Stimulated activated CD8-positive, alpha-beta memory T cell treated with anti-CD3 and anti-CD28 coated beads, Interleukin-7, amount 100 ng/mL, for 1 hour (primary cell): ENCODE results near the gene ASCC2.
"Not testable (repeated sequence)": the region's sequence is repeated elsewhere in the genome, so short reads cannot be mapped to it uniquely, and the experiment has no call there.

Experiments used
- DNase-seq, 2 donors: peaks; one replicate each; pipeline ENCODE4 v3.0.0-alpha.2; 2020; ENCODE audit warnings: low read depth in 2 of 2

The ASCC2 gene

DNA sequence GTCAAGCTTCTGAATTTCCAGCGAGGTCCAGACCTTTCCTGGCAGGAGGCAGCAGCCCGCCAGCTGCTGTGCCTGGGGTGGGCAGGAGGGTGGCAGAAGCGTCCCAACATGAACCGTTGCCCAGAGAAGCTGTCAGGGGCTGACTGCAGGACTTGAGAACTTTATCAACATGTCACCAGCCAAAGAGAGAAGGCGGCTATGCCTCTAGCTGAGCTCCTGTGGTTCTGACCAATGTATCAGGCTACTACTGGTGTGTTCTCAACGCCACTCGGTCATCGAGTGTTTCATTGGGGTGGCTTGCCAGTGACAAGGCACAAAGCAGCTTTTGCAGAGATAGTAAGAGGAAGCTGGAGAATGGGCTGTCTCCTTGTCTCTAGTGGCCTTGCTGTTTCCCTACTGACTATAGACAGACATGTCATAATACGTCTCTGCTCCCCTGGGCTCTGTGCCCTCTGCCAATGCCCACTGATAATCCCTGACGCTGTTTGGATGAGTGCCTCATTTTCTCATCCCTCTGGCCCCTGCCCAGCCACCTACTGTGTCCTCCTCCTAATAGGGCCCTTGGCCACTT lies 17.6 kb upstream of the ASCC2 start:
- DNase-seq = no peak

DNA sequence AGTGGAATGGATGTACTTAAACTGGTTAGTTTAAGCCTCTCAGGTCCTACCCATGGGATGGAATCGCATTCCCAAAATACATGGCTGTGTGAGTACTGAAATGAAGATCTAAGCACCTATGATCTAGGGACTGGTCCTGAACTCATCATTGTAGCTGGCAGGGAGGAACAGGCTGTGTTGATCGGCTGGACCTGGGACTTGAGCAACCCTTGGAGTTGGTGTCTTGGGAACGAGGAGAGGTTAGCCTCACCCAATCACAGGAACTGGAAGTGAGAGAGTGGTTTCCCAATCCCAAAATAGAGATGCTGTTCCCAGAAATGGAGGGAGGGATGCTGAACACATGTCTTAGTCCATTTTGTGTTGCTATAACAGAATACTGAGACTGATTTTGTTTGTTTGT lies 16.4 kb upstream of the ASCC2 start:
- DNase-seq = no peak

DNA sequence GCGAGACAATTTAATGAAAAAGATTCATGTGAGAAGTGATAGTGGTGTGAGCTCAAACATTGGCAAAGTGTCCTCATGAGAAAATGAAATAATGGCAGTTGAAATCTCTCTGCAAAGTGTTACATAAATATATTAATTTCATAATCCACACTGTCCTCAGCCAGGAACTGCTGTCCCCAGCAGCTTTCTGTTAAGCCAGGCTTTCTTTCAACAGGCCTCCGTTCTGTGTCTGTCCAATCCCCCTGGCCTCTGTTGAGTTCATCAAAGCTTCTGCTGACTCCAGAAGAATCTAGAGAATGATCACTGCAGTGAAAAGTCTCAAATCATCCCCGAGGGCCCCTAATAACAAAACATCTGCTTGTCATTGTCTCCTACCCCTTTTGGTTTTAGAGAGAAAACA lies 10.0 kb upstream of the ASCC2 start:
- DNase-seq = no peak

DNA sequence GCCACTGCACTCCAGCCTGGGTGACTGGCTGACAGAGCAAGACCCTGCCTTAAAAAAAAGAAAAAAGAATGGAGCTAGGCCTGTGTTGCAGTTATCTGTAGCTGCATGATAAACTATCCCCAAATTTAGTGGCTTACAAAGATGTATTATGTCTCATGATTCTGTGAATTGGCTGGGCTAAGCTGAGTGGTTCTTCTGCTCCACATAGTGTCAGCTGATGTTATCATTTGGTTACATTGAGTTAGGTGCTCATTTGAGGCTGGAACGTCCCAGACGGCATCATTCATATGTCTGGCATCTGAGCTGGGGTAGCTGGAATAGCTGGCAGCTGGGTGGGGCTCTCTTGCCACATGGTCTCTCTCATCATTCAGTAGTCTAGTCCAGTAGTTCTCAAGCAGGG lies 8.2 kb upstream of the ASCC2 start:
- DNase-seq = no peak

DNA sequence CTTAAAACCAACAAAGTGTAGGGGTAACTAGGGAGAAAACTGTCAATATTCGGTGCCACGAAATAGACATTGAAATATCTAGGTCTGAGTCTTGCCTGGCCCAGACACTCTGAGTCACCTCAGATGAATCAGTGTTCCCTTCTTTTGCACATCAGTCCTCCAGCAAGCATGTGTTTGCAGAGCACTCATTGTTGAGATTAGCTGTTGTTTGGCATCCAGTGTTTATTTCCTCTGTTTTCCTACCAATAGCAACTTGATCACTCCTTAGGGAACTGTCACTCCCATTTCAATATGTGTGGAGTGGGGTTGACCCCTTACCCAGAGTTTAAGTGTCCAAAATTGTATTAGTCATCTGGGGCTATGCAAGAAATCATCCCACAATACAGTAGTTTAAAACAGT lies 4.7 kb upstream of the ASCC2 start:
- DNase-seq = no peak

DNA sequence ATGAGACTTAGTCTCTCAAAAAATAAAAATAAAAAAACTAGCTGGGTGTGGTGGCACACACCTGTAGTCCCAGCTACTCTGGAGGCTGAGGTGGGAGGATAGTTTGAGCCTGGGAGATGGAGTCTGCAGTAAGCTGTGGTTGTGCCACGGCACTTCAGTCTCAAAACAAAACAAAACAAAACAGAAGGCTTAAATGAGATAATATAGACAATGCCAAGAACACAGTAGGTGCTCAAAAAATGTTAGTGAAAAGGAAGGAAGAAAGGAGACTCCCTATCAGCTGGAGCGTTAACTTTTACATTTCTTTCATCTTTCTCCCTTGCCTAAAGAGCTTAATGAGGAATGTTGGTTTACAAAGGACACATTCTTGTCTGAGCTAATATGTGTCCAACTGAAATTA lies 4.1 kb upstream of the ASCC2 start:
- DNase-seq = no peak

DNA sequence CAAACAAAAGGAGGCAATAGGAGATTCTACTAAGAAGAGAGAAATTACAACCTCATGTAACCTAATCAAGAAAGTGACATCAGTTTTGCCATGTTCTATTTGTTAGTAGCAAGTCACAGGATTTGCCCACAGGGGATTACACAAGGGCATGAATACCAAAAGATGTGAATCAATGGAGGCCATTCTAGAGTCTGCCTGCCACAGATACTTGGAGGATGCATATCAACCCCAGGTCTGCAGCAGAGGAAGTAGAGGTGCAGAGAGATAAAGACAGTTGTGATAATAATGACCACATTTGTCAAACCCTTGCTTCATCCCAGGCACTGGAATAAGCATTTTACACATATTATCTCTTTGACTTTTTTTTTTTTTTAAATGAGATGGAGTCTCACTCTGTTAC lies 2.4 kb upstream of the ASCC2 start:
- no peak for DNase-seq

DNA sequence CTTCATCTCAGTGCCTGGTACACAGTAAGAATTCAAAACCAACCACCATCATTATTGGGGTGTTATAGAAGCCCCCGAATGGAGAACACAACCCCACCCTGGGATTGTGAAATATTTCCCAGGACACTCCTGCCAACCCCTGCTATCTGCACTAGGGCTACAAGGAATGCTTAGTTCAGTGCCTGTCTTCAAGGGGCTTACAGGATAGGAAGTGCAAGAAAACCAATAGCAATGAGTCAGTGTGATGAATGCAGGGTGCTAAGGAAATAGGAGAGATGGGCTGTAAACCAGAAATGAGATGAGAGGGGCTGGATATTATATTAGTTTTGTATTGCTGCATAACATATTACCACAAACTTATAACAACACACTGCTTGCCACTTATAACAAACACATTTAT lies 965 bp upstream of the ASCC2 start:
- DNase-seq = no peak

DNA sequence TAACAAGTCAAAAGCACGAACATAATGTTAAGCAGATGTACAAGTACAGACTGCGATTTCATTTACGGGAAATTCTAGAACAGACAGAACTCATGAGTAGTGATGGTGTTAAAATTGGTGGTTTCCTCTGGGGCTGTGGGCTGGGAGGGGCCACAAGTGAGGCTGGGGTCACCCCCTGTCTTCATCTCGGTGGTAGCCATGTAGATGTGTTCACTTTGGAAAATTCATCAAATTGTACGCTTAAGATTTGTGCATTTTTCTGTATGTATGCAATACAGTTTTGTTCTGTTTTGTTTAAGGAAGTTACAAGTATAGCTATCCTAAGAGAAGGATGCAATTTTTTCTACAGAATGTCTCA lies 504 bp upstream of the ASCC2 start:
- DNase-seq = no peak

DNA sequence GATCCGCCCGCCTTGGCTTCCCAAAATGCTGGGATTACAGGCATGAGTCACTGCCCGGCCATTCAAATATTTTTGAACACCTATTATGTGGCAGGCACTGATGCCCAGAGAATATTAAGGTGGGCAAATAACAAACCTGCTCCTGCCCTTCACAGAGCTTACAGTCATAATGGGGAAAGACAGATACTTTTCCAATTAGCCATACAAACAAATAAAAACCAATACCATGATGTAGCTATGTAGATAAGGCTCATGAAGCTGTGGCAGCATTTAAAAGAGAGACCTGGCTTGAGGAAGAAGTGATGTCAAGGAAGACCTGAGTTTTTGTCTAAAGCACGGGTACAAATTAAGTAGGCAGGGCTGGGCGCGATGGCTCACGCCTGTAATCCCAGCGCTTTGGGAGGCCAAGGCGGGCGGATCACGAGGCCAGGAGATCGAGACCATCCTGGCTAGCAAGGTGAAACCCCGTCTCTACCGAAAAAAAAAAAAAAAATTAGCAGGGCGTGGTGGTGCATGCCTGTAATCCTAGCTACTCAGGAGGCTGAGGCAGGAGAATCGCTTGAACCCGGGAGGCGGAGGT lies 1.2 kb downstream of the ASCC2 start:
- not testable (repeated sequence) for DNase-seq

DNA sequence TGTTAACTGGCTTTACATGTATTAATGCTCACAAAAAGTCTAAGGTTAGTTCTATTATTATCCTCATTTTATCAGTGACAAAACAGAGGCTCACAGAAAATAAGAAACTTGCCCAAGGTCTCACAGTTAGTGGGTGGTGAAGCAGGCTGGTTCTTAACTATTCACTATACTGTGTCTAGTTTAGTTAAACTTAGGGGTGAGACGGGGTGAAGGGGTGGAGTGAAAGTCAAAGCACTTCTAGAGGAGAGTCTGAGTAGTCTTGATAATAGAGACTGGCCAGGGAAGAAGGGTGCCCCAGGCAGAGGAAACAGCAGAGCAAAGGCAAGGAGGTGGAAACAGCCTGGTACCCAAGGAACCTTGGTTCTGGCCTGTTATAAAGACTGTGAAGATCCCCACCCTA lies 4.0 kb downstream of the ASCC2 start:
- no peak for DNase-seq

DNA sequence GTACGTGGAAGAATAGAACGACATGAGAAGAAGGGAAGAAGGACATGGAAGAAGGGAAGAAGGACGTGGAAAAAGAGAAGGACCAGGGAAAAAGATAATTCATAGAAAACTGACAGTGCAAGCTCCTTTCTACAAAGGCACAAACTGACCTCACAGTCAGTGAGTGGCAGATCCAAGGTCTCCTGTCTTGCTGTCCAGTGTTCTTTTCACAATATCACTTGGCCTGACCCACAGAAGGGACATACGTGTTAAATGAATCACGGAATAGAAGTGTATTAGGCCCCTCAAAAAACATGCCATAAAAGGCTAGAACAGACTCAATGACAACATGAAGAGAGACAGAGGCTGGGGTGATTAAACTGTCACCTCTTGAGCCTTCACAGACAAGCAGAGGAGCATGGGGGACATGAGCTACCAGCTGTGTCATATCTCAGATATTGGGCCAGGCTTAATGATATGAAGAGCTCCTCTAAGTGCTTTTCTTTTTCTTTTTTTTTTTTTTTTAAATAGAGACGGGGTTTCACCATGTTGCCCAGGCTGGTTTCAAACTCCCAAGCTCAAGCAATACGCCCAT lies 4.6 kb downstream of the ASCC2 start:
- DNase-seq = no peak

DNA sequence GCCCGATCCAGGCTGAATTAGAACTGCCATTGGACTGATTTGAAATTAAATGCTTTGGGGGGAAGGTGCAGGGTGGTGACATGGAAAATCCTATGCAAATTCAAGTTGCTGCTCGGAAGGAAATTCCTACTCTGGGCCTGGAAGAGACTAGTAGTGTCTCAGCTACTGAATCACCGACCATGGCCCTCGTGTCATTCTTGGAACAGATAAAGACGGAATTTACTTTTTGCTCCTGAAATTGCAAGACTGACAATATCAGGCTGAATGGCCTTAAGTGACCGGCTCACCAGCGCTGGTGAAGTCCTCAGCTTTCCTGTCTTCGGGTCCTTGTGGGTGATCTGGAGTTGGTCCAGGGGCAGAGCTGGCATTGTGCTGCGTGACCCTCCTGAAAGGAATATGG lies 6.1 kb downstream of the ASCC2 start:
- DNase-seq = no peak

DNA sequence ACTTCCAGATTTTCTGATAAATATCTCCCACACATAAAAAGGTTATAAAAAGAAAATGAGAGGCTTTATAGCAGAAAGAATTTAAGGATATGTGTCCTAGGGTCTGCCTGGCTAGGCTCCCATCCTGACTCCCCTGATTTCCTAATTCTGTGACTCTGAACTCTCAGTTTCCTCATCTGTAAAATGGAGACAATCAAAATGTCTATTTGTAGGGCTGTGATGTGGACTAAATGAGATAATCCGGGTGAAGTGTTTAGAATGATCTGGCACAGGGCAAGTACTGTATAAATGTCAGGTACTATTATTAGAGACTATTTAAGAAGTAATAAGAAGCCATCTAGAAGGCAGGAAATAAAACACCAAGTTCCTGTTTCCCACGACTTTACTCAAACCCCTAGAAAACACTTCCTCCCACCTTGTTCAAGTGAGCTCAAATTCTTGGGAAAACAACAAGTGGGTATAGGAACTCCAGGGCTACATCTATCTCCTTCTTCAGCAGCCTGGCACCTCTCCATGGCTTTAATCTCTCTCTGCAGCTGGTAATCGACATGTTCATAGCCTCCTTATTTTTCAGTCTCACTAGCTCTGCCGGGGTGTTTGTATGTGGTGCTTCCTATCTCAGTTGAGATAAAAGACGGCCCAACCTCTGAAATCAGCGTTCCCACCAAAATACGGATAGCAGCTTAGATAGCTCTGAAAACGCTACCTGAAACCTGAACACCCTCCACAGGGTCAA lies 6.7 kb downstream of the ASCC2 start:
- DNase-seq = no peak

DNA sequence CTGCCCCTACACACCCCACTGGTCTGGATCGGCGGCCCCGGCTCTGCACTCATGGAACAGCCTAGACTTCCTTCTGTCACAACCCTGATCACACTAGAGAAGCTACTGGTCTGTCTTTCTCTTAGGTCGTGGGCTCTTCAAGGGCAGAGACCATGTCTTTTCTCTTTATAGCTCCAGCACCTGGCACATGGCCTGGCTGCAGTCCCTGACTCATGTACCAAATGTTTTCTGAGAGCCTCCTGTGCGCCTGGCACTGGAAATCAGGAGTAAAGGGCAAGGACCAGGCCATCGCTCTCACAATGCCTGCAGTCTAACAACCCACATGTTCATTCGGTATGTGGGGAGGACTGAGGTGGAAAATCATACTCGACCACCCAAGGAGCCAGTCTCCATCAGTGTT lies 7.5 kb downstream of the ASCC2 start:
- DNase-seq = no peak

DNA sequence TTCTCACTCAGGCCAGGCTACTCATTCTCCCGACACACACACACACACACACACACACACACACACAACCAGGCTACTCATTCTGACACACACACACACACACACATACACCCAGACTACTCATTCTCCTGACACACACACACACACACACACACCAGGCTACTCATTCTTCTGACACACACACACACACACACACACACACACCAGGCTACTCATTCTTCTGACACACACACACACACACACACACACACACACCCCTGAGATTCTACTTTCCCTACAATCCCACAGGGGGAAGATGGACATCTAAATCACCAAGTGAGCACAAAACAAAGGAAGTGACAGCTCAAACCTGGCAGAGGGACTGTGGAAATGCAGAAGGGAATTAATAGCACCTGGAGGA lies 10.3 kb downstream of the ASCC2 start:
- not testable (repeated sequence) for DNase-seq

DNA sequence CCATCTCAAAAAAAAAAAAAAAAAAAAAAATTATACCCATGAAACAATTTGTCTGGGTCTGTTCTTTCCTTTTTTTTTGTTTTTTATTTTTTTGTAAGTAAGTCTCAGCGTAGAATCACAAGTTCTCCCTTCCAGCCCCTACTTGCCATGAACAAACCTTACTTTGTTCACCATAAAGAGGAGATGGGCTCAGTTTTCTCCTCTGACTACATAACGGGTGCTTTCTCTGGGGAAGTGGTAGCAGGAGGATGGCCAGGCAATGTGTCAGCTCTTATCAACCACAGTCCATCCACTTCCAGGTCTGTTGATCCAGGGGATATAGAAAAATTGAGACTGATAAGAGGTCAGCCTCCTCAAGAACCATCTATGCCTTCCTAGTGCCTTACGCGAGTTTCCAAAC lies 11.0 kb downstream of the ASCC2 start:
- no peak for DNase-seq

DNA sequence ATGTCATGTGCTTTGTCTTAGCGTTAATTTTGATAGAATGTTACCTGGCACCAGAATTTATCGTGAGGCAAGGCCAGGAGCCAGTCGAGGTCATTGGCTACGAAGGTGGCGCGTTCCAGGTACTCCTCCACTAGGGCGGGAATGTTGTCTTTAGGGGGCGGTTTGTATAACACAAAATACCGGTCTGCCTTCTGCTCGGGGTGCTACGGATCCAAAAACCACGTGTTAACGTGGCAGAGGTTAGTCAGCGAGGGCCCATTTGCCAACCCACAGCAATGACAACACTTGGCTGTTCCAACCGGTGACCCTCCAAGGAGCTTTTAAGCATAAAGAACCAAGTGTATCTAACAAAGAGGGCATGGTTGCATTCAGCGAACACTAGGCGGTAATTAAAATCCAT lies 12.5 kb downstream of the ASCC2 start:
- no peak for DNase-seq

DNA sequence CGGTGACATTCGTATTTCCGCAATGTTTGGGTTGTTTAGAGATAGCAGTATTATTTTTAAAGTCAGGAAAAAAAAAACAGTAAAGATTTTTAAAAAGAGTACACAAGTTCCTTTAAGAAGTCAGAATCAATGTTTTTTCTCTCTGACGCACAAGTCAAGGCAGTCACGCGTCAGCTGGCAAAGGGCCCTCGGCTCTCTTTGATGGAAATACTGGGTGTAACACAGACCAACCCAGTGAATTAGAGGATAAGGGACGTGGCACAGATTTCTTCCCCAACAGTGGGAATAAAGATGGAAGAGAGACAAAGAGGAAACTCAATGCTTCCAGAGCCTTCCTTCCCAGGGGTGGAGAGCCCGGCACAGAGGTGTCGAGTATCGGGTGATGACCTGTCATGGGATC lies 13.4 kb downstream of the ASCC2 start:
- no peak for DNase-seq

DNA sequence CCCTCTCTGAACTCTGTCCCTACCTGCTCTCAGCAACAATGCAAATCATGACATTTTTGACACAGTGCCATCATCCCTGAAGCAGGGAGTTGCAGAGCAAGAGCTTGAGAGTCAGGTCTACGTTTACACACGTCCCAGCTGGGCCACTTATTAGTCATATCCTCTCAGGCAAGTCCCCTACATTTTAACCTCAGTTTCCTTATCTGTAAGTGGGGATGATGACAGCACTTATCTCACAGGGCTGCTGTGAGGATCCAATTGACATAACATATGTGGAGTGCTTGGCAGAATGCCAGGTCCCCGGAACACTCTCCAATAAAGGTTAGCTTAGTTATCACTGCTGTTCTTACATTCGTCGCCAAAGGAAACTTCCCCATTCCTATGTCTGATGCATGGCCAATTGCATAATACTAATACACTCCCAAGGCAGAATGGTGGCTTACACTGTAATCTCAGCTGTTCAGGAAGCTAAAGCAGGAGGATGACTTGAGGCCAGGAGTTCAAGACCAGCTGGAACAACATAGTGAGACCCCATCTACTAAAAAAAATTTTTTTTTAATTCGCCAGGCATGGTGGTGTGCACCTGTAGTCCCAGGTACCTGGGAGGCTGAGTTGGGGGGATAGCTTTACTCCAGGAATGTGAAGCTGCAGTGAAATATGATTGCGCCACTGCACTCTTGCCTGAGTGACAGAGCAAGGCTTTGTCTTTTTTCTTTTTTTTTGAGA lies 16.6 kb downstream of the ASCC2 start:
- DNase-seq = no peak

DNA sequence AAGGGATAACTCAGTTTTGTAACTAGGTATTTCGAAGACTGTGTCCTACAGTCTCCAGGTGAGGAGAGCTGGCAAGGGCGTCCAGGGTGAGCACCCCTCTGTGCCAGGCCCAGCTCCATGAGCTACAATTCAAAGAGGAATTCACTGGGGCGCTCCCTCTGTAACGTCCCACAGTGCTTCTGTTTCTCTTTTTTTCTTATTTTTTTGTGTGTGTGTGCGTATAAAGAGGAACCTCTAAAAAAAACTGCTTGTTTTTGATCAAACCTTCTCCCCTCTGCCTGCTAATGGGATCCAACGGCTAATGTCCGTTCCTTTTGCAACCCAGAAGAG lies 17.1 kb downstream of the ASCC2 start:
- DNase-seq = no peak

DNA sequence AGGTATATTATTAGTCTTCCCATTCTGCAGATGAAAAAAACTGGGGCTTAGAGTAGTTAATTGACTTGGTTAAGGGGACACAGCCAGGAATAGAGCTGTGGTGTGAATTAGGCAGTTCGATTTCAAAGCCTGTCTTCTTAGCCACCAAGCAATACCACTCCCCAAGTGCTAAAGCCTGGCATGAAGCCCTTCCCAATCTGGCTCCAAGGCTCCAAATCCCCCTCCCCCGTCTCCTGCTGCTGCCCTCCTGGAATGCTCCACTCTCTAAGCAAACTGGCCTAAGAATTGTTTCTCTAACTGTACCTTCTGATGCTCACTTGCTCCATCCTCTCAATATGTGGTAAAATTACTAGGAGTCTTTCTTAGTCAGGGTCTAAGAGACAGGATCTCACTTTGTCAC lies 18.6 kb downstream of the ASCC2 start:
- DNase-seq = no peak

DNA sequence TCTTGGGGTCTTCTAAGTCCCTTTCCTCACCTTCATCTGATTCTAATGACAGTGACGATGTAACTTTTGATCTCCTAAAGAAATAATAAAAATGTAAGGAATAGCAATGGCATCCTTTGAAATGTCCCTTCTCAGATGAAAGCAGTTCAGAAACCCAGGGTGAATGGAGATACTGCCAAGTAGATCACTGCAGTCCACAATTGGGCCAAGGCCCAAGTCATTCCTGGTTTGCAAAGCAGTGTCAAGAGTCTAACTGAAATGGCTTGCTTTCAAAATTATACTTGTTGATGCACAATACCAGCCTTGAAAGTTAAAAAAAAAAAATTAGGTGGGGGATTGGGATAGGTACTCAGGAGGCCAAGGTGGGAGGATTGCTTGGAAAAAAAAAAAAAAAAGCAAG lies 20.4 kb downstream of the ASCC2 start:
- no peak for DNase-seq
